HepG2 (cell line): Measurements from ENCODE around the gene KNCN. TPM values are rescaled to one million over a fixed set of nuclear protein-coding genes. Genes with fewer than 3 reads are reported as not detected.

Experiments used
- ATAC-seq: fragments of 200-7000 bp; cut with Tn5 transposase; 3 replicates; pipeline ENCODE4 v1.9.1; 2020; ENCODE audit warnings: mild to moderate bottlenecking, moderate library complexity
- BruUV-seq: library from RNA; stranded (reverse); fragments of 400-500 nt; replicated peaks from 2 replicates; lab custom pipeline; 2021; lab: Mats Ljungman, UMichigan
- CTCF ChIA-PET: fragments of 300-600 bp; formaldehyde crosslinking; extraction: SDS; loops from one replicate; lab custom pipeline; 2021; ENCODE audit warnings: low total read pairs, inconsistent platforms, low intra/inter-chr PET ratio; lab: Yijun Ruan, JAX
- POLR2A ChIA-PET: fragments of 350-600 bp; sonication (Branson Sonifier 250); formaldehyde crosslinking; loops from one replicate; lab custom pipeline; 2020; ENCODE audit warnings: antibody characterized with exemption, inconsistent platforms; lab: Yijun Ruan, JAX
- DNase-seq: peaks from one replicate; pipeline ENCODE4 v3.0.0-alpha.2; 2015; ENCODE audit warnings: low spot score
- FAIRE-seq: peaks from 3 replicates; lab custom pipeline; 2011; peaks lifted over from hg19 to GRCh38; lab: Jason Lieb, UNC
- H2AFZ ChIP-seq: one replicate; pipeline ENCODE4 v1.6.1; 2011; ENCODE audit warnings: low read length, inconsistent platforms
- H3K27ac ChIP-seq: fragments of 300-600 bp; 3 replicates; pipeline ENCODE4 v1.8.0; 2011; ENCODE audit warnings: mixed run types, mild to moderate bottlenecking, mixed read lengths, low read length, inconsistent platforms; ENCODE audit not compliant: insufficient read depth; ENCODE audit errors: extremely low read length
- H3K27me3 ChIP-seq, 2 experiments: fragments of 200-600 bp in 1 of 2; 2 replicates in 1 of 2; 3 replicates in 1 of 2; pipeline versions ENCODE4 v1.6.0 to v1.8.0; 2011; ENCODE audit warnings: low read length in 2 of 2, mild to moderate bottlenecking in 2 of 2, moderate library complexity in 2 of 2, inconsistent platforms in 1 of 2; ENCODE audit not compliant: insufficient read depth in 2 of 2, control insufficient read depth in 1 of 2
- H3K36me3 ChIP-seq, 2 experiments: fragments of 200-600 bp in 1 of 2; replicated peaks in 1 of 2; 2 replicates in 1 of 2; 3 replicates in 1 of 2; pipeline versions ENCODE4 v1.5.1 to v1.8.0; 2011; ENCODE audit warnings: low read length in 2 of 2, inconsistent platforms in 1 of 2; ENCODE audit not compliant: insufficient read depth in 2 of 2, control insufficient read depth in 1 of 2
- H3K4me1 ChIP-seq: 2 replicates; pipeline ENCODE4 v1.5.1; 2012; ENCODE audit warnings: low read length, inconsistent platforms; ENCODE audit not compliant: insufficient read depth
- H3K4me2 ChIP-seq: 2 replicates; pipeline ENCODE4 v1.6.0; 2011; ENCODE audit warnings: low read depth, low read length, inconsistent platforms
- H3K4me3 ChIP-seq, 3 experiments: fragments of 200-600 bp in 1 of 3; sonication (generic), shearing (Covaris generic) in 1 of 3; replicated peaks in 1 of 3; 2 replicates each; pipeline ENCODE4 v1.5.1; 2011 to 2016; ENCODE audit warnings: low read length in 3 of 3, inconsistent platforms in 2 of 3, low read depth in 2 of 3, mild to moderate bottlenecking in 2 of 3, control low read depth in 1 of 3, mixed read lengths in 1 of 3; ENCODE audit not compliant: insufficient read depth in 1 of 3
- H3K79me2 ChIP-seq: one replicate; pipeline ENCODE4 v1.6.1; 2011; ENCODE audit warnings: low read length, inconsistent platforms; ENCODE audit not compliant: insufficient read depth
- H3K9ac ChIP-seq: 2 replicates; pipeline ENCODE4 v1.6.0; 2011; ENCODE audit warnings: mild to moderate bottlenecking, low read depth, low read length, inconsistent platforms; ENCODE audit not compliant: insufficient read depth
- H3K9me3 ChIP-seq: 2 replicates; pipeline ENCODE4 v1.5.1; 2012; ENCODE audit warnings: mild to moderate bottlenecking, low read length
- H4K20me1 ChIP-seq: 2 replicates; pipeline ENCODE4 v1.6.0; 2011; ENCODE audit warnings: inconsistent platforms, mild to moderate bottlenecking, low read length, moderate library complexity; ENCODE audit not compliant: insufficient read depth
- ARNT ChIP-seq: fragments of 450-650 bp; IDR thresholded peaks from 2 replicates; pipeline ENCODE4 v1.6.1; 2017
- BRCA1 ChIP-seq: sonication (generic); formaldehyde crosslinking; IDR thresholded peaks from 2 replicates; pipeline ENCODE4 v1.4.0; 2020; ENCODE audit warnings: missing genetic modification reagents
- ETS1 ChIP-seq: sonication (generic); formaldehyde crosslinking; IDR thresholded peaks from 2 replicates; pipeline ENCODE4 v1.4.0; 2020; ENCODE audit warnings: missing genetic modification reagents
- FOXK2 ChIP-seq: fragments of 450-650 bp; IDR thresholded peaks from 2 replicates; pipeline ENCODE4 v1.6.1; 2016
- GTF3A ChIP-seq: sonication (generic); formaldehyde crosslinking; conservative IDR thresholded peaks from 2 replicates; pipeline ENCODE4 v1.4.0; 2020; ENCODE audit warnings: mild to moderate bottlenecking, missing genetic modification reagents
- MTF1 ChIP-seq: sonication (generic); formaldehyde crosslinking; IDR thresholded peaks from 2 replicates; pipeline ENCODE4 v1.5.0; 2020; ENCODE audit warnings: missing genetic modification reagents
- NR2F6 ChIP-seq, 2 experiments: IDR thresholded peaks; 2 replicates each; pipeline ENCODE4 v1.6.1; 2016; ENCODE audit warnings: antibody characterized with exemption in 1 of 2, mild to moderate bottlenecking in 1 of 2
- RBFOX2 ChIP-seq: fragments of 200-400 bp; formaldehyde crosslinking; IDR thresholded peaks from 2 replicates; pipeline ENCODE4 v1.6.1; 2017; ENCODE audit warnings: low read depth, mild to moderate bottlenecking, low read length
- TAF15 ChIP-seq: fragments of 200-400 bp; formaldehyde crosslinking; IDR thresholded peaks from one replicate; pipeline ENCODE4 v1.6.1; 2018; ENCODE audit warnings: mild to moderate bottlenecking, low read depth, low read length; ENCODE audit not compliant: poor library complexity, severe bottlenecking
- ZBTB37 ChIP-seq: sonication (generic); formaldehyde crosslinking; IDR thresholded peaks from 2 replicates; pipeline ENCODE4 v1.4.0; 2020; ENCODE audit warnings: mild to moderate bottlenecking, missing genetic modification reagents
- ZBTB4 ChIP-seq: sonication (generic); formaldehyde crosslinking; IDR thresholded peaks from 2 replicates; pipeline ENCODE4 v1.4.0; 2020; ENCODE audit warnings: missing genetic modification reagents, mild to moderate bottlenecking, borderline replicate concordance
- ZFP36L2 ChIP-seq: sonication (generic); formaldehyde crosslinking; IDR thresholded peaks from 2 replicates; pipeline ENCODE4 v1.4.0; 2020; ENCODE audit warnings: missing genetic modification reagents
- ZNF605 ChIP-seq: sonication (generic); formaldehyde crosslinking; IDR thresholded peaks from 2 replicates; pipeline ENCODE4 v1.8.0; 2022; ENCODE audit warnings: mild to moderate bottlenecking, missing genetic modification reagents
- WGBS: methylation state at CpG from one replicate; pipeline ENCODE4 v1.1.6; 2017; ENCODE audit warnings: low lambda C conversion rate; 5-methylcytosine and 5-hydroxymethylcytosine counted together
- in situ Hi-C: cut with HindIII; loops from 2 replicates; pipeline ENCODE4 v1.10.0; 2017; ENCODE audit warnings: low pct_unique_long_range_greater_than_20kb; ENCODE audit not compliant: extremely low pct_ligation_motif_present
- intact Hi-C: fragments of 100-400 bp; cut with micrococcal nuclease; formaldehyde crosslinking; loops from one replicate; pipeline ENCODE4 v1.10.0; 2022; ENCODE audit not compliant: unreplicated experiment
- polyA plus RNA-seq, 8 experiments: library from polyadenylated mRNA; depleted of rRNA in 3 of 8; stranded (reverse) in 7 of 8; unstranded in 1 of 8; fragments of >200 nt; fragmentation: Illumina TruSeq in 4 of 8; extraction: Trizol in 4 of 8; gene quantifications; 2 replicates each; pipeline versions ENCODE4 v1.2.1 to v1.2.3, GENCODE V29; 2011 to 2016; ENCODE audit warnings: low read depth in 4 of 8, missing spikeins in 1 of 8, mixed read lengths in 1 of 8; ENCODE audit not compliant: insufficient read depth in 1 of 8
- total RNA-seq, 5 experiments: library from RNA; depleted of rRNA; stranded (reverse); fragments of >200 nt; fragmentation: Illumina TruSeq; extraction: Trizol; gene quantifications; 2 replicates each; pipeline ENCODE4 v1.2.3, GENCODE V29; 2016; ENCODE audit warnings: low read depth in 1 of 5
- TF ChIP-seq, protein P1 (sequence below): sonication (generic); formaldehyde crosslinking; IDR thresholded peaks from 2 replicates; pipeline ENCODE4 v1.8.1; 2023; ENCODE audit warnings: mild to moderate bottlenecking, missing genetic modification reagents

The KNCN gene
- total and polyA plus RNA-seq, 2 of the 13 experiments (the other 11 are each of a cell fraction or from before 2014, with no cell fraction given) = not detected

GRCh38 chr1:46512135-46512791 is 39.2 kb downstream of the KNCN start:
- CTCF ChIA-PET = no interaction called here
- ATAC-seq (no peak), DNase-seq (no peak), FAIRE-seq (no peak)
- Histone ChIP-seq H3K4me1 (0 out of 2 replicates have a peak, but pooled peaks cover 7% of the 10 kb centered on the region), H2AFZ (no peak overlapping the region), H3K27ac (no peak overlapping the region), H3K36me3 (no peaks in the 10 kb centered on the region), H3K79me2 (no peaks in the 10 kb centered on the region), H3K27me3 (peaks cover 4 to 16% of the 10 kb centered on the region in 2 experiments; a peak in 3 of 5 replicates), H3K4me2 (no peak overlapping the region), H3K4me3 (no peak overlapping the region), H3K9me3 (no peaks in the 10 kb centered on the region), H3K9ac (no peak overlapping the region), H4K20me1 (no peaks in the 10 kb centered on the region)
- BruUV-seq = no TSS peak
- in situ Hi-C loops (no loop called here), intact Hi-C loops (no loop called here)
- POLR2A ChIA-PET = no interaction called here
- WGBS = 29% methylated on average over 6 of the region's 23 CpGs
- TF ChIP-seq ZBTB37 (CRISPR knock-in tag) (no peak), ZBTB4 (no peak), ARNT (no peak), NR2F6 (IDR thresholded peaks at IDR 0.05) (no peak), NR2F6 (CRISPR knock-in tag; IDR thresholded peaks at IDR 0.05) (no peak), ETS1 (CRISPR knock-in tag) (no peak), BRCA1 (CRISPR knock-in tag) (no peak), ZFP36L2 (CRISPR knock-in tag) (no peak), MTF1 (CRISPR knock-in tag) (no peak), FOXK2 (no peak), ZNF605 (CRISPR knock-in tag) (no peak), TAF15 (no peak), RBFOX2 (no peak), GTF3A (CRISPR knock-in tag) (no peak)
- TF ChIP-seq, protein P1, sequence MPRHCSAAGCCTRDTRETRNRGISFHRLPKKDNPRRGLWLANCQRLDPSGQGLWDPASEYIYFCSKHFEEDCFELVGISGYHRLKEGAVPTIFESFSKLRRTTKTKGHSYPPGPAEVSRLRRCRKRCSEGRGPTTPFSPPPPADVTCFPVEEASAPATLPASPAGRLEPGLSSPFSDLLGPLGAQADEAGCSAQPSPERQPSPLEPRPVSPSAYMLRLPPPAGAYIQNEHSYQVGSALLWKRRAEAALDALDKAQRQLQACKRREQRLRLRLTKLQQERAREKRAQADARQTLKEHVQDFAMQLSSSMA (CRISPR knock-in tag) = no peak
